Calu3 (cell line): ENCODE measurements around the gene GIN1. TPM values are rescaled to one million over a fixed set of nuclear protein-coding genes. Genes with fewer than 3 reads are reported as not detected.
"Not testable (repeated sequence)": the region's sequence is repeated elsewhere in the genome, so short reads cannot be mapped to it uniquely, and the experiment has no call there.

Experiments
- BruUV-seq: library from RNA; stranded (reverse); fragments of 400-500 nt; replicated peaks from 2 replicates; lab custom pipeline; 2021; lab: Mats Ljungman, UMichigan
- CTCF ChIA-PET: fragments of 300-600 bp; sonication (Branson Sonifier 250); formaldehyde crosslinking; loops from one replicate; lab custom pipeline; 2022; ENCODE audit warnings: antibody characterized with exemption; lab: Charles Lee
- DNase-seq: peaks from one replicate; pipeline ENCODE4 v3.0.0; 2022
- H3K27ac Mint-ChIP-seq: one replicate; pipeline ENCODE4 v1.8.0; 2022; ENCODE audit warnings: mixed read lengths; ENCODE audit not compliant: unreplicated experiment
- H3K27me3 Mint-ChIP-seq: one replicate; pipeline ENCODE4 v1.8.0; 2022; ENCODE audit warnings: mixed read lengths; ENCODE audit not compliant: unreplicated experiment
- H3K36me3 Mint-ChIP-seq: one replicate; pipeline ENCODE4 v1.8.0; 2022; ENCODE audit warnings: mild to moderate bottlenecking, moderate library complexity, mixed read lengths; ENCODE audit not compliant: insufficient read depth, unreplicated experiment
- H3K4me1 Mint-ChIP-seq: one replicate; pipeline ENCODE4 v1.8.0; 2022; ENCODE audit warnings: mild to moderate bottlenecking, low read depth, mixed read lengths; ENCODE audit not compliant: unreplicated experiment
- H3K4me3 Mint-ChIP-seq: one replicate; pipeline ENCODE4 v1.8.0; 2022; ENCODE audit warnings: mild to moderate bottlenecking, low read depth, moderate library complexity, mixed read lengths; ENCODE audit not compliant: unreplicated experiment
- H3K9me3 Mint-ChIP-seq: one replicate; pipeline ENCODE4 v1.8.0; 2022; ENCODE audit warnings: low read depth, mixed read lengths; ENCODE audit not compliant: unreplicated experiment
- intact Hi-C: fragments of 100-400 bp; cut with micrococcal nuclease; formaldehyde crosslinking; loops from one replicate; pipeline ENCODE4 v1.10.0; 2022; ENCODE audit not compliant: unreplicated experiment
- total RNA-seq: library from RNA; stranded (reverse); gene quantifications from 2 replicates; pipeline ENCODE4 v1.2.3, GENCODE V29; 2022
- TF ChIP-seq, protein P1 (sequence below): fragments of 200-600 bp; IDR thresholded peaks from one replicate; pipeline ENCODE4 v1.8.0; 2022; ENCODE audit warnings: antibody characterized with exemption; ENCODE audit not compliant: unreplicated experiment

Gene GIN1
- total RNA-seq, 1 experiment from 2014 or later = 12.0 TPM

DNA sequence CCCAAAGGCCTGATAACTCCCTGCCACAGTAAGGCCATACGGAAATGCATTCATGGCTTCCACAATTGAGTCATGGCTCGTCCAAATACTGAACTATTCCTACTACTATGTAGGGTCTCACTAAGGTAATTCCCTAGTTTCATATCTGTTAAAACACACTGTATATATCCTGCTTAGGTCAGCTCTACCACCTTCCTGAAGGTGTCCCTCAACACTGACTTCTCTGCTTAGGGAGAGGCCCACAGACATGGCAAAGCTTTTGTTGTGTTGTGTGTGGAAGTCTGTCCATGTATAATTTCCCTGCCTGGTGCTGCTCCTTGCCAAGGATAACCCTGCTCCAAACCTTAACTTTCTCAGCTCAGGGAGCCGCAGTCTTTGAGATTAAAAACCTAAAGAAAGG, 60.4 kb downstream of the GIN1 start:
- H3K9me3 Mint-ChIP-seq = no peaks in the 10 kb centered on the region
- DNase-seq = no peak
- CTCF ChIA-PET = no interaction called here

DNA sequence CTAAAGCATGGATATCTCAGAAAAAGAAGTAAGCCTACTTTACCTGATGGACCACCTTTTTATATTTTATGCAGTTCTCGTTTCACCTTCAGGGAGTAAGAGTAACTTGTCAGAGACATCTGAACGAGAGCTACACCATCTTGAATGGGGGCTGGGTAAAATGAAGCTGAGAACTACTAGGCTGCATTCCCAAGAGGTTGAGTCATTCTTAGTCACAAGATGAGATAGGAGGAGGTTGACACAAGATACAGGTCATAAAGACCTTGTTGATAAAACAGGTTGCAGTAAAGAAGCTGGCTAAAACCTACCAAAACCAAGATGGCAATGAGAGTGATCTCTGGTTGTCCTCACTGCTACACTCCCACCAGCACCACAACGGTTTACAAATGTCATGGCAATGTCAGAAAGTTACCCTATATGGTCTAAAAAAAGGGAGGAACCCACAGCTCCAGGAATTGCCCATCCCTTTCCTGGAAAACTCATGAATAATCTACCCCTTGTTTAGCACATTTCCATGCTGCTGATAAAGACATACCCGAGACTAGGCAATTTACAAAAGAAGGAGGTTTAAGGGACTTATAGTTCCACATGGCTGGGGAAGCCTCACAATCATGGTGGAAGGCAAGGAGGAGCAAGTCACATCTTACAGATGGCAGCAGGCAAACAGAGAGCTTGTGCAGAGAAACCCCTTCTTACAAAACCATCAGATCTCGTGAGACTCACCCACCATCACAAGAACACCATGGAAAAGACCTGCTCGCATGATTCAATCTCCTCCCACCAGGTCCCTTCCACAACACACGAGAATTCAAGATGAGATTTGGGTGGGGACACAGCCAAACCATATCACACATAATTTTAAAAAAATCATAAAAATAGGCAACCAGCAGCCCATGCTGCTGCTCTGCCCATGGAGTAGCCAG, 62.5 kb downstream of the GIN1 start:
- H3K4me1 Mint-ChIP-seq = peaks cover 44% of the 10 kb centered on the region
- H3K27me3 Mint-ChIP-seq = no peaks in the 10 kb centered on the region
- no peak overlapping the region for H3K27ac Mint-ChIP-seq
- no peaks in the 10 kb centered on the region for H3K36me3 Mint-ChIP-seq
- intact Hi-C loops = no loop called here
- no TSS peak for BruUV-seq
- H3K9me3 Mint-ChIP-seq = no peaks in the 10 kb centered on the region
- TF ChIP-seq, protein P1, sequence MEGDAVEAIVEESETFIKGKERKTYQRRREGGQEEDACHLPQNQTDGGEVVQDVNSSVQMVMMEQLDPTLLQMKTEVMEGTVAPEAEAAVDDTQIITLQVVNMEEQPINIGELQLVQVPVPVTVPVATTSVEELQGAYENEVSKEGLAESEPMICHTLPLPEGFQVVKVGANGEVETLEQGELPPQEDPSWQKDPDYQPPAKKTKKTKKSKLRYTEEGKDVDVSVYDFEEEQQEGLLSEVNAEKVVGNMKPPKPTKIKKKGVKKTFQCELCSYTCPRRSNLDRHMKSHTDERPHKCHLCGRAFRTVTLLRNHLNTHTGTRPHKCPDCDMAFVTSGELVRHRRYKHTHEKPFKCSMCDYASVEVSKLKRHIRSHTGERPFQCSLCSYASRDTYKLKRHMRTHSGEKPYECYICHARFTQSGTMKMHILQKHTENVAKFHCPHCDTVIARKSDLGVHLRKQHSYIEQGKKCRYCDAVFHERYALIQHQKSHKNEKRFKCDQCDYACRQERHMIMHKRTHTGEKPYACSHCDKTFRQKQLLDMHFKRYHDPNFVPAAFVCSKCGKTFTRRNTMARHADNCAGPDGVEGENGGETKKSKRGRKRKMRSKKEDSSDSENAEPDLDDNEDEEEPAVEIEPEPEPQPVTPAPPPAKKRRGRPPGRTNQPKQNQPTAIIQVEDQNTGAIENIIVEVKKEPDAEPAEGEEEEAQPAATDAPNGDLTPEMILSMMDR = no peak
- H3K4me3 Mint-ChIP-seq = no peak overlapping the region
- CTCF ChIA-PET = interaction anchor here (0.5 kb wide), 1 partner anchor 237 kb away, joined by 4 read pairs; no protein-coding TSS in a partner anchor
- DNase-seq = no peak

More for the DNA sequence above, 60.4 kb downstream of the GIN1 start:
- no peak overlapping the region for H3K4me3 Mint-ChIP-seq
- H3K27ac Mint-ChIP-seq = no peak overlapping the region
- no TSS peak for BruUV-seq
- no peaks in the 10 kb centered on the region for H3K36me3 Mint-ChIP-seq
- H3K4me1 Mint-ChIP-seq = peaks cover 44% of the 10 kb centered on the region
- TF ChIP-seq, protein P1 = no peak
- H3K27me3 Mint-ChIP-seq = no peaks in the 10 kb centered on the region
- intact Hi-C loops = no loop called here

DNA sequence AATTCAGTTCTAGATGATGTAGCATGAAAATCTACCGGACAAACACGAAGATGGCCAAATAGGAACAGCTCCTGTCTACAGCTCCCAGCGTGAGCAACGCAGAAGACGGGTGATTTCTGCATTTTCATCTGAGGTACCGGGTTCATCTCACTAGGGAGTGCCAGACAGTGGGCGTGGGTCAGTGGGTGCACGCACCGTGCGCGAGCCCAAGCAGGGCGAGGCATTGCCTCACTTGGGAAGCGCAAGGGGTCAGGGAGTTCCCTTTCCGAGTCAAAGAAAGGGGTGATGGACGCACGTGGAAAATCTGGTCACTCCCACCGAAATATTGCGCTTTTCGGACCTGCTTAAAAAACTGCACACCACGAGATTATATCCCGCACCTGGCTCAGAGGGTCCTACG, 73.2 kb downstream of the GIN1 start:
- CTCF ChIA-PET = not testable (repeated sequence)

DNA sequence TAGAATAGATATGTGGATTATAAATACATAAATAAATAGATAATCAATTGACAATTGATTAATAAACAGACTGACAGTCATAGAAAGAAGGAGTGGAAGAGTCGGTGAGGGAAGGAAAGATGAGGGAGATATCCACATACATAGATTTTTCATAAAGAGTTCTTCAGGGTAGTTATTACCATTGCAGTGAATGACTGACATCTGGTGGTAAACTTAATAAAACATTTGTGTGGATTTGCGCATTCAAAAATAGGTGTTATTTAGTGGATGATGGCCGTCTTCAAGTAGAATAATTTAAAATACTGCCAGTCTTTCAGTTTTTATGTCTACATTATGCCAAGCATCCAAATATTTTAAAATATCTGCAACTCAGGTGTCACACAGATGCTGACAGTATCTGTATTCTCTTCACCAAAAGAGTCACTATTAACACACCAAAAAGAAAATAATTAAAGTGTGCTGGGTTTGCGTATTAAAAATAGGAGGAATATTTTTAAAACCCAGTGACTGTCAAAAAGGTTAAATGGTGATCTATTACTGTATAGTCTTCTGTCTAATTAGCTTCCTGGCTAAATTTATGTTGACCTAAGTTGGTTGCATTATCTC, 78.8 kb downstream of the GIN1 start:
- Mint-ChIP-seq H3K9me3 (no peaks in the 10 kb centered on the region), H3K27me3 (no peaks in the 10 kb centered on the region), H3K36me3 (no peaks in the 10 kb centered on the region), H3K4me3 (no peak overlapping the region), H3K27ac (no peak overlapping the region), H3K4me1 (no peaks in the 10 kb centered on the region)
- TF ChIP-seq, protein P1 = peak; percentile 48
- intact Hi-C loops = loop anchor here (1.0 to 5.0 kb wide), 6 partner anchors 98 to 534 kb away; no protein-coding TSS in a partner anchor
- CTCF ChIA-PET = no interaction called here
- BruUV-seq = no TSS peak
- no peak for DNase-seq

More for the DNA sequence above, 73.2 kb downstream of the GIN1 start:
- H3K27ac Mint-ChIP-seq, H3K27me3 Mint-ChIP-seq, H3K9me3 Mint-ChIP-seq, H3K36me3 Mint-ChIP-seq, H3K4me3 Mint-ChIP-seq, intact Hi-C loops, DNase-seq, H3K4me1 Mint-ChIP-seq, BruUV-seq: not testable (repeated sequence)
